Measurements from ENCODE around the gene ANKRD24.
"Not testable (repeated sequence)": the region's sequence is repeated elsewhere in the genome, so short reads cannot be mapped to it uniquely, and the experiment has no call there.

The ANKRD24 gene

DNA sequence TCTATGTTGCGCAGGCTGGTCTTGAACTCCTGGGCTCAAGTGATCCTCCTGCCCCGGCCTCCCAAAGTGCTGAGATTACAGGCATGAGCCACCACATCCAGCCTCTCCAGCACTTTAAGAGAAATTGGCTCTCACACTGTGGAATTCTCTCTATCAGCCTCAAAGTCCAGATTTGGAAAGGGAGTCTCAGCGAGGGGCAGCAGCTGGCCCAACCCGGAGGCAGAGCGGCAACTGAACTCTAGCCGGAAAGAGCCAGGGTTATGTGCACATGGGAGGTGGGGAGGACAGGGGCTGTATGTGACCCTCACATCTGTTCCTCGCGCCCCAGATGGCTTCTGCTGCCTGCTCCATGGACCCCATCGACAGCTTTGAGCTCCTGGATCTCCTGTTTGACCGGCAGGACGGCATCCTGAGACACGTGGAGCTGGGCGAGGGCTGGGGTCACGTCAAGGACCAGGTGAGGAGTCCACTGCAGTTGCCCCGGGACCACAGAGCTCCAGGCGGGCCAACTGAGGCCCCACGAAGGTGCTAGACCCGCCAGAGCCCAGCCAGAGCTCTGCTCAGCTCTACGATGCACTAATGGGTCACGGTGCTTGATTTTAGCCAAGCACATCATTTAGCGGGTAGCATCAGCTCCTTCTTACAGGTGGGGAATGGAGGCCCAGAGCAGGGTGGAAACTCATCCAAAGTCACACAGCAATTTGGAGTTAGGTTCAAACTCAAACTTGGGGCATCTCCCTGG, 27.7 kb upstream of the ANKRD24 start:
- ATAC-seq (replicated peaks) (no peak), DNase-seq (no peak)
- H3K27ac Mint-ChIP-seq = no peak overlapping the region
- H3K4me3 Mint-ChIP-seq = no peak overlapping the region
- H3K9me3 Mint-ChIP-seq = no peaks in the 10 kb centered on the region
- H3K27me3 Mint-ChIP-seq = peaks cover 18 to 46% of the 10 kb centered on the region in 2 donors
- no peaks in the 10 kb centered on the region for H3K36me3 Mint-ChIP-seq
- H3K4me1 Mint-ChIP-seq = peaks cover 9 to 15% of the 10 kb centered on the region in 2 donors

GRCh38 chr19:4157164-4157563, 25.3 kb upstream of the ANKRD24 start:
- H3K36me3 Mint-ChIP-seq = no peaks in the 10 kb centered on the region
- no peak overlapping the region for H3K27ac Mint-ChIP-seq
- H3K9me3 Mint-ChIP-seq = no peaks in the 10 kb centered on the region
- H3K27me3 Mint-ChIP-seq = peaks cover 4 to 27% of the 10 kb centered on the region in 2 donors
- no peak for ATAC-seq (replicated peaks)
- no peak for DNase-seq
- no peak overlapping the region for H3K4me3 Mint-ChIP-seq
- H3K4me1 Mint-ChIP-seq = peaks cover 4 to 10% of the 10 kb centered on the region in 2 donors

GRCh38 chr19:4157971-4158370, 24.5 kb upstream of the ANKRD24 start:
- not testable (repeated sequence) for H3K36me3 Mint-ChIP-seq; H3K4me3 Mint-ChIP-seq; H3K4me1 Mint-ChIP-seq; H3K9me3 Mint-ChIP-seq; H3K27ac Mint-ChIP-seq; ATAC-seq (replicated peaks); DNase-seq
- H3K27me3 Mint-ChIP-seq = peaks cover 4 to 21% of the 10 kb centered on the region in 2 donors

GRCh38 chr19:4161415-4162077, 20.9 kb upstream of the ANKRD24 start:
- Mint-ChIP-seq H3K4me3 (no peak overlapping the region), H3K9me3 (no peaks in the 10 kb centered on the region), H3K27me3 (peaks cover 4 to 27% of the 10 kb centered on the region in 2 donors), H3K4me1 (no peaks in the 10 kb centered on the region), H3K27ac (no peak overlapping the region), H3K36me3 (no peaks in the 10 kb centered on the region)
- DNase-seq = no peak
- ATAC-seq (replicated peaks) = no peak

GRCh38 chr19:4164262-4164661, 18.2 kb upstream of the ANKRD24 start:
- no peak overlapping the region for H3K4me3 Mint-ChIP-seq
- H3K27me3 Mint-ChIP-seq = peaks cover 12 to 36% of the 10 kb centered on the region in 2 donors
- no peaks in the 10 kb centered on the region for H3K36me3 Mint-ChIP-seq

DNA sequence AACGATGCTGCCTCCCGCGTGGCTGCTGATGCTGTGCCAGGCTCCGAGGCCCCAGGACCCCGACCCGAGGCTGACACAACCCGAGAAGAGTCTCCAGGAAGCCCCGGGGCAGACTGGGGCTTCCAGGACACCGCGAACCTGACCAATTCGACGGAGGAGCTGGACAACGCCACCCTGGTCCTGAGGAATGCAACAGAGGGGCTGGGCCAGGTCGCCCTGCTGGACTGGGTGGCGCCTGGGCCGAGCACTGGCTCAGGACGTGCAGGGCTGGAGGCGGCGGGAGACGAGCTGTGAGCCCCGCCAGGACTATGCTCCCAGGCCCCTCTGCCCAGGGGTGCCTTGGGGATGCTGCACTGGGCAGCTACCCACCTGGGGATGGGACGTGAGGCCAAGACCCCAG, 10.8 kb upstream of the ANKRD24 start:
- DNase-seq (no peak), ATAC-seq (replicated peaks) (no peak)
- Mint-ChIP-seq H3K27ac (no peak overlapping the region), H3K4me3 (no peak overlapping the region), H3K27me3 (peaks cover 30 to 39% of the 10 kb centered on the region in 2 donors), H3K9me3 (no peaks in the 10 kb centered on the region), H3K4me1 (peaks cover 9 to 19% of the 10 kb centered on the region in 2 donors), H3K36me3 (peaks cover 8 to 10% of the 10 kb centered on the region in 2 donors)

More at GRCh38 chr19:4164262-4164661, 18.2 kb upstream of the ANKRD24 start:
- no peak overlapping the region for H3K27ac Mint-ChIP-seq
- ATAC-seq (replicated peaks) = no peak
- no peaks in the 10 kb centered on the region for H3K9me3 Mint-ChIP-seq
- H3K4me1 Mint-ChIP-seq = peaks cover 0 to 3% of the 10 kb centered on the region in 2 donors
- DNase-seq = no peak

GRCh38 chr19:4172861-4173473, 9.5 kb upstream of the ANKRD24 start:
- no peak overlapping the region for H3K4me3 Mint-ChIP-seq
- no peak overlapping the region for H3K27ac Mint-ChIP-seq
- ATAC-seq (replicated peaks) = peak; percentile 75 to 76
- peaks cover 10 to 13% of the 10 kb centered on the region in 2 donors for H3K36me3 Mint-ChIP-seq
- no peaks in the 10 kb centered on the region for H3K9me3 Mint-ChIP-seq
- peaks cover 6 to 19% of the 10 kb centered on the region in 2 donors for H3K4me1 Mint-ChIP-seq
- peaks cover 22 to 30% of the 10 kb centered on the region in 2 donors for H3K27me3 Mint-ChIP-seq
- no peak for DNase-seq

- Mint-ChIP-seq H3K9me3 (no peaks in the 10 kb centered on the region), H3K4me3 (no peak overlapping the region), H3K27me3 (peaks cover 22 to 30% of the 10 kb centered on the region in 2 donors), H3K36me3 (peaks cover 12 to 18% of the 10 kb centered on the region in 2 donors), H3K4me1 (peaks cover 6 to 19% of the 10 kb centered on the region in 2 donors), H3K27ac (no peak overlapping the region)
- ATAC-seq (replicated peaks) (no peak), DNase-seq (no peak)
Observed at GRCh38 chr19:4173479-4174212, 8.8 kb upstream of the ANKRD24 start.

DNA sequence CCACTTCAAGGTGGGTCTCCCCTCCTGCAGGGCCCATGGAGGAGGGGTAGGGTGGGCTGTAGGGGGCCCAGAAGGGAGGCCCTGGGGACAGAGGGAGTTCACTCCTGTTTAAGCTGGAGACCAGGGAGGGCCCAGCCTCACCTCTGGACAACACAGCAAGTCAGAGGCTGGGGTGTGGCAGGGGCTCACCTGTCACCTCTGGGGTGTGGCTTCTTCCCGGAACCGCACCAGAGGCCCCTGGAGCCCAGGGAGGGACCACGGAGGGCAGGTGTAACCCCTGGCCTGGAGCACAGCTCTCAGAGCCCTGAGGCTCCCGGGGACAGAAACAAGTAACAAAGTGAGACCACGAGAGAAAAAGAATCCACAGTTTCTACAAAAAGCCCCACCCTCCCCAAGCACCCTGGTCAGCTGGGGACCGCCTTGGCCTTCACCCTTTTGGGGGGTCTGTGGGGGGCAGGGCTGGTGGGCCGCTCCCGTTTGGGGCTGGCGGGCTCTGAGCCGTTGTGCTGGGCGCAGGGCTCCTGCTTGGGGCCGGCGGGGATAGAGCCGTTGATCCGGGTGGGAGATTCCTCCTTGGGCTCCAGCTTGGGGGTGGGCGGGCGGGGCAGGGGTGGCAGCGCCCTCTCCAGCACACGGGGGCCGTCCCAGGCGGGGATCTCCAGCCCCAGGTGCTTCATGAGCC, 8.1 kb upstream of the ANKRD24 start:
- peaks cover 9 to 23% of the 10 kb centered on the region in 2 donors for H3K4me1 Mint-ChIP-seq
- H3K27me3 Mint-ChIP-seq = peaks cover 22 to 30% of the 10 kb centered on the region in 2 donors
- H3K4me3 Mint-ChIP-seq = no peak overlapping the region
- no peak for ATAC-seq (replicated peaks)
- H3K9me3 Mint-ChIP-seq = no peaks in the 10 kb centered on the region
- peaks cover 16 to 25% of the 10 kb centered on the region in 2 donors for H3K36me3 Mint-ChIP-seq
- DNase-seq = no peak
- no peak overlapping the region for H3K27ac Mint-ChIP-seq

- Mint-ChIP-seq H3K27me3 (peaks cover 19 to 26% of the 10 kb centered on the region in 2 donors), H3K36me3 (peaks cover 22 to 32% of the 10 kb centered on the region in 2 donors), H3K4me1 (peaks cover 13 to 31% of the 10 kb centered on the region in 2 donors), H3K4me3 (no peak overlapping the region), H3K9me3 (no peaks in the 10 kb centered on the region), H3K27ac (no peak overlapping the region)
- no peak for DNase-seq
- ATAC-seq (replicated peaks) = no peak
Observed at GRCh38 chr19:4174895-4175668, 7.4 kb upstream of the ANKRD24 start.

GRCh38 chr19:4175669-4175931, 6.9 kb upstream of the ANKRD24 start:
- peaks cover 13 to 36% of the 10 kb centered on the region in 2 donors for H3K4me1 Mint-ChIP-seq

GRCh38 chr19:4177146-4177545, 5.3 kb upstream of the ANKRD24 start:
- ATAC-seq (replicated peaks) (no peak), DNase-seq (no peak)
- peaks cover 9 to 14% of the 10 kb centered on the region in 2 donors for H3K27me3 Mint-ChIP-seq
- no peak overlapping the region for H3K27ac Mint-ChIP-seq
- H3K9me3 Mint-ChIP-seq = no peaks in the 10 kb centered on the region
- H3K4me3 Mint-ChIP-seq = no peak overlapping the region
- peaks cover 22 to 41% of the 10 kb centered on the region in 2 donors for H3K4me1 Mint-ChIP-seq
- peaks cover 26 to 42% of the 10 kb centered on the region in 2 donors for H3K36me3 Mint-ChIP-seq

More at GRCh38 chr19:4175669-4175931, 6.9 kb upstream of the ANKRD24 start:
- Mint-ChIP-seq H3K27ac (no peak overlapping the region), H3K4me3 (no peak overlapping the region), H3K9me3 (no peaks in the 10 kb centered on the region), H3K27me3 (peaks cover 18 to 24% of the 10 kb centered on the region in 2 donors), H3K36me3 (peaks cover 24 to 35% of the 10 kb centered on the region in 2 donors)
- ATAC-seq (replicated peaks) = no peak
- no peak for DNase-seq

GRCh38 chr19:4178990-4179389, 3.5 kb upstream of the ANKRD24 start:
- no peaks in the 10 kb centered on the region for H3K9me3 Mint-ChIP-seq
- H3K4me1 Mint-ChIP-seq = peaks cover 23 to 44% of the 10 kb centered on the region in 2 donors
- ATAC-seq (replicated peaks) = no peak
- no peak for DNase-seq
- peaks cover 25 to 46% of the 10 kb centered on the region in 2 donors for H3K36me3 Mint-ChIP-seq
- no peaks in the 10 kb centered on the region for H3K27me3 Mint-ChIP-seq
- H3K27ac Mint-ChIP-seq = no peak overlapping the region
- no peak overlapping the region for H3K4me3 Mint-ChIP-seq

Measured in stimulated activated naive B cell treated with anti-CD40 and anti-IgM and Interleukin-4, amounts not matched to agents 10 μg/mL and 1 μg/mL and 100 μg/mL, for 72 hours (primary cell).